Endothelial cell (in vitro differentiated cells): ENCODE measurements around the gene CCL15. TPM values are rescaled to one million over a fixed set of nuclear protein-coding genes. Genes with fewer than 3 reads are reported as not detected.

Experiments
- DNase-seq: peaks from one replicate; pipeline ENCODE4 v3.0.0; 2021; ENCODE audit warnings: low spot score
- H3K27ac Mint-ChIP-seq: one replicate; pipeline ENCODE4 v1.8.0; 2021; ENCODE audit warnings: mixed read lengths, inconsistent platforms; ENCODE audit not compliant: unreplicated experiment
- H3K27me3 Mint-ChIP-seq: one replicate; pipeline ENCODE4 v1.8.0; 2021; ENCODE audit warnings: mild to moderate bottlenecking, moderate library complexity, mixed read lengths, inconsistent platforms; ENCODE audit not compliant: unreplicated experiment
- H3K36me3 Mint-ChIP-seq: one replicate; pipeline ENCODE4 v1.8.0; 2021; ENCODE audit warnings: mild to moderate bottlenecking, low read depth, mixed read lengths, inconsistent platforms; ENCODE audit not compliant: unreplicated experiment
- H3K4me1 Mint-ChIP-seq: one replicate; pipeline ENCODE4 v1.8.0; 2021; ENCODE audit warnings: mild to moderate bottlenecking, mixed read lengths, inconsistent platforms; ENCODE audit not compliant: unreplicated experiment
- H3K4me3 Mint-ChIP-seq: one replicate; pipeline ENCODE4 v1.8.0; 2021; ENCODE audit warnings: mild to moderate bottlenecking, mixed read lengths, inconsistent platforms; ENCODE audit not compliant: unreplicated experiment
- H3K9me3 Mint-ChIP-seq: one replicate; pipeline ENCODE4 v1.8.0; 2021; ENCODE audit warnings: mixed read lengths, inconsistent platforms; ENCODE audit not compliant: unreplicated experiment
- CTCF ChIP-seq: fragments of 200-600 bp; sonication (generic); IDR thresholded peaks from one replicate; pipeline ENCODE4 v1.5.0; 2021; ENCODE audit warnings: antibody characterized with exemption; ENCODE audit not compliant: unreplicated experiment
- total RNA-seq: library from RNA; stranded (reverse); fragmentation: NEBNext Ultra II Directional; extraction: Animal tissue kit (Norgen Biotek cat#: 25700); gene quantifications from one replicate; pipeline ENCODE4 v1.2.1, GENCODE V29; 2021; ENCODE audit not compliant: unreplicated experiment

CCL15 gene
- total RNA-seq, 1 donor from 2014 or later = not detected

- Mint-ChIP-seq H3K27ac (no peak overlapping the region), H3K27me3 (peaks cover 4% of the 10 kb centered on the region), H3K4me3 (no peak overlapping the region), H3K9me3 (no peaks in the 10 kb centered on the region), H3K4me1 (peaks cover 13% of the 10 kb centered on the region), H3K36me3 (no peaks in the 10 kb centered on the region)
- DNase-seq = no peak
- TF ChIP-seq CTCF = no peak
Measured at GRCh38 chr17:36030956-36031355, 29.6 kb upstream of the CCL15 start.

- H3K27ac Mint-ChIP-seq = no peak overlapping the region
- H3K27me3 Mint-ChIP-seq = peaks cover 4% of the 10 kb centered on the region
- DNase-seq = no peak
- no peak overlapping the region for H3K4me3 Mint-ChIP-seq
- no peaks in the 10 kb centered on the region for H3K36me3 Mint-ChIP-seq
- no peaks in the 10 kb centered on the region for H3K9me3 Mint-ChIP-seq
- no peak for TF ChIP-seq CTCF
- H3K4me1 Mint-ChIP-seq = peaks cover 13% of the 10 kb centered on the region
Measured at GRCh38 chr17:36027761-36028160, 26.4 kb upstream of the CCL15 start.

GRCh38 chr17:36024106-36024869 is 22.9 kb upstream of the CCL15 start:
- Mint-ChIP-seq H3K4me3 (no peak overlapping the region), H3K36me3 (no peaks in the 10 kb centered on the region), H3K27ac (no peak overlapping the region), H3K9me3 (no peaks in the 10 kb centered on the region), H3K4me1 (no peaks in the 10 kb centered on the region), H3K27me3 (no peaks in the 10 kb centered on the region)
- no peak for TF ChIP-seq CTCF
- no peak for DNase-seq

- Mint-ChIP-seq H3K9me3 (no peaks in the 10 kb centered on the region), H3K27me3 (no peaks in the 10 kb centered on the region), H3K36me3 (no peaks in the 10 kb centered on the region), H3K4me3 (no peak overlapping the region), H3K4me1 (peaks cover 11% of the 10 kb centered on the region), H3K27ac (no peak overlapping the region)
- no peak for DNase-seq
- TF ChIP-seq CTCF = no peak
Measured at GRCh38 chr17:36019423-36019822, 18.1 kb upstream of the CCL15 start.

DNA sequence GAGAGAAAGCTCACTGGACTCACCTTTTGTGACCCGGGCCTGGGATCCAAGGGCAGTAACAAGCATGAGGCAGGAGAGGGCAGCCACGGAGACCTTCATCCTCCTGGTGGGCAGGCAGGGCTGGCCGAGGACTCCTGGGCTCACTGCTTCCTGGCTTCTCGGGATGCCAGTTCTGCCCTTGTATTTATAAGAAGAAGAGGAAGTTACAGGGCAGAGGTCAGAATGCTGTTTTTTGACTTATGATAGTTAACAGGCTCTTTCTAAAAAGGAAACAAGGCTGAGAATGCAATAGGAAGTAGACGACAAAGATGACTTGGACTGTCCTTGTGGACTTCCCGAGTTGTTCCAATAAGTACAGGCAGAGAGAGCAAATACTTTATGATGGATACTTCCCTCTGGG is 16.4 kb upstream of the CCL15 start, which contains the start of gene CCL23:
CCL23 (minus strand) TSS at position 174 of the 400 bp plus-strand sequence; CDS start at position 99, 75 bp downstream.
- H3K4me1 Mint-ChIP-seq = peaks cover 12% of the 10 kb centered on the region
- peak within 1 kb of the TSS; percentile 22 for H3K27ac Mint-ChIP-seq
- no peak for DNase-seq
- H3K9me3 Mint-ChIP-seq = peaks cover 2% of the 10 kb centered on the region
- TF ChIP-seq CTCF = no peak
- H3K36me3 Mint-ChIP-seq = peaks cover 3% of the 10 kb centered on the region
- H3K4me3 Mint-ChIP-seq = no peak within 1 kb of the TSS
- H3K27me3 Mint-ChIP-seq = no peaks in the 10 kb centered on the region
